ENCODE results near the gene INPP4B.

Gene INPP4B

GRCh38 chr4:142331646-142332045 lies 514.5 kb downstream of the INPP4B start:
- no peak overlapping the region for H3K4me3 ChIP-seq (replicated peaks in 1 of 2; ENCODE audit: low read depth in 2 of 2, low read length in 2 of 2)
- peak in 1 of 2 donors; percentile 75 for DNase-seq (ENCODE audit: low read depth in 2 of 2)
- no peak for TF ChIP-seq CTCF (IDR thresholded peaks at IDR 0.05; ENCODE audit: low read depth, low read length)

GRCh38 chr4:142331132-142331531 lies 515.0 kb downstream of the INPP4B start:
- DNase-seq (ENCODE audit: low read depth in 2 of 2) = peak; percentile 47 to 55
- H3K4me3 ChIP-seq (replicated peaks in 1 of 2; ENCODE audit: low read depth in 2 of 2, low read length in 2 of 2) = no peak overlapping the region
- TF ChIP-seq CTCF (IDR thresholded peaks at IDR 0.05; ENCODE audit: low read depth, low read length) = no peak

- no peak overlapping the region for H3K4me3 ChIP-seq (replicated peaks in 1 of 2; ENCODE audit: low read depth in 2 of 2, low read length in 2 of 2)
- DNase-seq (ENCODE audit: low read depth in 2 of 2) = no peak
- no peak for TF ChIP-seq CTCF (IDR thresholded peaks at IDR 0.05; ENCODE audit: low read depth, low read length)
Observed at GRCh38 chr4:142330311-142330710, 515.8 kb downstream of the INPP4B start.

- no peak overlapping the region for H3K4me3 ChIP-seq (replicated peaks in 1 of 2; ENCODE audit: low read depth in 2 of 2, low read length in 2 of 2)
- no peak for DNase-seq (ENCODE audit: low read depth in 2 of 2)
- TF ChIP-seq CTCF (IDR thresholded peaks at IDR 0.05; ENCODE audit: low read depth, low read length) = no peak
Observed at GRCh38 chr4:142329313-142329712, 516.8 kb downstream of the INPP4B start.

GRCh38 chr4:142326181-142326580 lies 519.9 kb downstream of the INPP4B start:
- DNase-seq (ENCODE audit: low read depth in 2 of 2) = no peak
- H3K4me3 ChIP-seq (replicated peaks in 1 of 2; ENCODE audit: low read depth in 2 of 2, low read length in 2 of 2) = no peak overlapping the region
- TF ChIP-seq CTCF (IDR thresholded peaks at IDR 0.05; ENCODE audit: low read depth, low read length) = no peak

GRCh38 chr4:142324572-142324971 lies 521.5 kb downstream of the INPP4B start:
- DNase-seq (ENCODE audit: low read depth in 2 of 2) = no peak
- no peak for TF ChIP-seq CTCF (IDR thresholded peaks at IDR 0.05; ENCODE audit: low read depth, low read length)
- H3K4me3 ChIP-seq (replicated peaks in 1 of 2; ENCODE audit: low read depth in 2 of 2, low read length in 2 of 2) = no peak overlapping the region

- H3K4me3 ChIP-seq (replicated peaks in 1 of 2; ENCODE audit: low read depth in 2 of 2, low read length in 2 of 2) = no peak overlapping the region
- no peak for DNase-seq (ENCODE audit: low read depth in 2 of 2)
- TF ChIP-seq CTCF (IDR thresholded peaks at IDR 0.05; ENCODE audit: low read depth, low read length) = no peak
Observed at GRCh38 chr4:142322996-142323395, 523.1 kb downstream of the INPP4B start.
